ENCODE results near the gene EGR1.
"Not testable (repeated sequence)": the region's sequence is repeated elsewhere in the genome, so short reads cannot be mapped to it uniquely, and the experiment has no call there.

EGR1 gene

GRCh38 chr5:138506370-138507306 lies 41.4 kb downstream of the EGR1 start:
- no peak for DNase-seq (ENCODE audit: low read depth, low spot score)

GRCh38 chr5:138507485-138507884 lies 42.2 kb downstream of the EGR1 start:
- not testable (repeated sequence) for DNase-seq (ENCODE audit: low read depth, low spot score)

- no peak for DNase-seq (ENCODE audit: low read depth, low spot score)
Observed at GRCh38 chr5:138508958-138509357, 43.7 kb downstream of the EGR1 start.

GRCh38 chr5:138514021-138514420 lies 48.7 kb downstream of the EGR1 start:
- no peak for DNase-seq (ENCODE audit: low read depth, low spot score)

- DNase-seq (ENCODE audit: low read depth, low spot score), result no peak
Observed at GRCh38 chr5:138515556-138516245, 50.4 kb downstream of the EGR1 start.

- no peak for DNase-seq (ENCODE audit: low read depth, low spot score)
Observed at GRCh38 chr5:138517437-138517836, 52.2 kb downstream of the EGR1 start.

Measured in brain pericyte (primary cell).